NK-92 (cell line): Measurements from ENCODE around the gene TMEM141.
"Not testable (repeated sequence)": the region's sequence is repeated elsewhere in the genome, so short reads cannot be mapped to it uniquely, and the experiment has no call there.

ENCODE experiments used
- DNase-seq: peaks from one replicate; lab custom pipeline; 2025; ENCODE audit not compliant: unreplicated experiment; lab: John Stamatoyannopoulos, UW

The TMEM141 gene

DNA sequence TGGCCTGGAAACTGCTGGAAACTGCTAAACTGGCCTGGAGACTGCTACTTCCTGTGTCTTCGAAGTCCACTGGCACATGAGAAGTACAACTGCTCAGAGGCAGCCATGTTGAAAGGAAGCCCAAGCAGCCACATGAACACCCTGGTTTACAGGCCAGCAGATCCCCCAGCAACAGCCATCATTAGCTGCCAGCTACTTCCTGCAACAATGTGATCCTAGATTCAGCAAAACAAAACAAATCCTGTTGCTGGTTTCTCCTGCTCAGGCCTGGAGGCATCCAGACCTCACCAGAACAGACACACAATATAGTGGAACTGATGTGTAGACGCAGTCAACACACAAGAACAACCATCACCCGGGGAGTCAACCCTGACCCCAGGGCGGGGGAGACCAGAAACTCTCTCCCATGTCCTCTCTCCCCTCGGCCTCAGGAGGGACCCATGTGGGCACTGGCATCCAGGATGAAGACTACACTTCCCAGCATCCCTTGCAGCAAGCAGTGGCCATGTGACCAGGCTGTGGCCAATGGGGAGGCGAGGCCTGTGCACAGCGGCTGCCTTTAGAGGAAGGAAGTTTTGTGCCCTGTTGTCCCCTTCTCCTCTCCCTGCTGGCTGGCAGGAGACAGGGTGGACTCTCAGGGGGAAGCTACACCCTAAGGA, 17.6 kb upstream of the TMEM141 start:
- no peak for DNase-seq

- DNase-seq, result no peak
Measured at GRCh38 chr9:136774416-136775045, 16.6 kb upstream of the TMEM141 start.

DNA sequence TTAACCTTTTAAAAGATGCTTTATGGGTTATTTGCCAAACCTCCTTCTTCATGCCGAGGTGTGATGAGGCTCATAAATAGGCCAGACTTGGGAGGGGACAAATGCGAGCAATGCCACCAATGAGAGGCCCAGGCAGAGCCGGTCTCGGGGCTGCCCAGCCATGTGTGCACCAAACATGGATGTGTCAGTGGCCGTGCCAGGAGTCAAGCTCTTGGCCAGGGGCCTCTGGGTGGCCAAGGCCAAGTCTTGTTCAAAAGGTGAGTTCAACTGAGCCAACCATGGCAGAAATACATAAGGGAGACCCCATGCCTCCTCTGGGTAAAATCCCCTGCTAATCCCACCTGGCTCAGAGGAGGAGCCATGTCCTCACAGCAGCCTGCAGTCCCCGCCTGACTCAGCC, 16.0 kb upstream of the TMEM141 start:
- DNase-seq, result no peak

DNA sequence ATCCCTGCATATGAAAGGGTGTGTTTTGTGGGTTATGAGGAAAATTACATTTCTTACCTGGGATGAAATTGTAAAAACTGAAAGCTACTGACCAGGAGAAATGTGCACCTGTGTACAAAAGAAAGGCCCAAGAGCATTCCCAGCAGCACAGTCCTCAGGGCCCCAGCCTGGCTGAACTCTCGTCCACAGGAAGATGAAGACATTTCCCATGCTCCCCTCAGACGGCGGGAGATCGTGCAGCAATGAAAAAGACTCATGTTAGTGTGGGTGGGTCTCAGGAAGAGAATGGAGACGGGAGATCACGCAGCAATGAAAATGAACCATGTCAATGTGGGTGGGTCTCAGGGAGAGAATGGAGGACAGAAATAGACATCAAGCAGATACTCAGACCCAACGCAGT, 14.2 kb upstream of the TMEM141 start:
- no peak for DNase-seq

DNA sequence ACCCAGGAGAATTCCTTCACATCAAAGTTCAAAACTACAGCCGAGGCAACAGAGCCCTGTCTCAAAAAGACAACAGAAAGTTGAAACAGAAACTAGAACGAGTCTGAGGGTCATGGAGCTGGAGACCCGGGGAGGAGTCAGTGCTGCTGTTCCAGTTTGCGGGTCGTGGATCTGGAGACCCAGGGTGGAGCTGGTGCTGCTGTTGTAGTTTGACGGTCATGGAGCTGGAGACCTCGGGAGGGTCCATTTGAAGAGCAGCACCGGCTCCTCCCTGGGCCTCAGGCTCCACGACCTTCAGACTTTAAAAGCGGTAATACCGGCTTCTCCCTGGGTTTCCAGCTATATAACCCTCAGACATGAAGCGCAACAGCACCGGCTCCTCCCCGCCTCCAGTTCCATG, 13.8 kb upstream of the TMEM141 start:
- no peak for DNase-seq

DNA sequence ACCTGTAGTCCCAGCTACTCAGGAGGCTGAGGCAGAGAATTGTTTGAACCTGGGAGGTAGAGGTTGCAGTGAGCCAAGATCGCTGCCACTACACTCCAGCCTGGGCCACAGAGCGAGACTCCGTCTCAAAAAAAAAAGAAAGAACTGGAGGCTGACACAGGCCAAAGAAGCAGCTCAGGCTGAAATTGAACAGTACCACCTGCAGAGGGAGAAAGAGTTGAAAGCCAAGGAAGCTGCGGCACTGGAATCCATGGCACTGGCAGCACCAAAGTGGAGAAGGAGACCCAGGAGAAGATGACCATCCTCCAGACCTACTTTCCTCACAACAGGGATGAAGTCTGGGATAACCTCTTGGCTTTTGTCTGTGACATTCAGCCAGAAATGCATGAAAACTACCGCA, 11.3 kb upstream of the TMEM141 start:
- DNase-seq, result no peak

DNA sequence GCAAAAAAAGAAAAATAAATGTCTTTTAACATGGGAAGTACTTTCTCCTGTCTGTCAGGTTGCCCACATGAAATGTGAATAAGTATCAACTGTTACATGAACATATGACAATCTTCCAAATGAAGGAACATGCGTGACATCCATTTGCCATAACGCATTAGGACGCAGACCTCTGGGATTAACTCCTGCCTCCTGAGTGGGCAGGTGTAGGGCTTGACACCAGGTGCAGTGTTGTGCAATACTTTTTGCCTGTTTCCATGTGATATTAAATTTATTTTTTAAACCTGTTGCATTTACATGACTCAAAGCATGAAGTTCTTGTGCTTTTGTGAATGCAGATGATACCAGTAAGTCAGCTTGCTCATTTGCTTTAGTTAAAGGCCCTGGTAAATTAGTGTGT, 8.7 kb upstream of the TMEM141 start:
- DNase-seq, result no peak

- no peak for DNase-seq
Measured at GRCh38 chr9:136784249-136784996, 6.7 kb upstream of the TMEM141 start.

GRCh38 chr9:136784997-136785361, 6.2 kb upstream of the TMEM141 start:
- DNase-seq, result no peak

- not testable (repeated sequence) for DNase-seq
Measured at GRCh38 chr9:136785565-136786355, 5.4 kb upstream of the TMEM141 start.

GRCh38 chr9:136786451-136786850, 4.7 kb upstream of the TMEM141 start:
- DNase-seq, result no peak

- not testable (repeated sequence) for DNase-seq
Measured at GRCh38 chr9:136786983-136787382, 4.2 kb upstream of the TMEM141 start.

DNA sequence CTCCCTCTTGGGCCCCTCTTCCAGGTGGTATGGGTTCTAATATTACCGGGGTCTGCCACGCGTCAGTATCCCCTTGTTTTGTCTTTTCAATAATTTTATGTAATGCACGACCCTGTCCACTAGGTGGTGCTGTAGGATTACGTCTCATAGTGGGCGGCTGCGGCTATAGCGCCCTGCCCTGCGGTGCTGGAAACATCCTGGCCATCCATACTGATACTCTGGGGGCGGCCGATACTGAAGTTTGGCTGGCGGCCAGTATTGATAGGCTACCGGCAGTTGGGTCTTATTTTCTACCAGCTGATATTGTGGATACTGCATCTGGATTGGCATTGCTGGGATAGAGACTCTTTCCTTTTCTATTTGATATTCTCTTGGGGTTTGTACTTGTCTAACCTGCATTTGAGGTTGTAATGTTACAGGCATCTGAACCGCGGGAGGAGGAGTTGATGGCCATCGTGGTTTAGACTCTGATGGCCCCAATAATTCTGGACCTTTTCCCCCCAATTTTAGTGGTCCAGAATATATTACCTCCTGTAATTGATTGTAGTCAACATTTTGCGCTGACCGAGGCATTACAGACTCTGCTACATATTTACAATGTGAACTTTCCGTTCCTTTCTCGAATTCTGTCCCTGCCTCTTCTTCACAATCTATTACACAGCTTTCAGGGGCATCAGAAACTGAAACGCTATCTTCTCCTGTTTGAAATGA, 3.3 kb upstream of the TMEM141 start:
- no peak for DNase-seq

DNA sequence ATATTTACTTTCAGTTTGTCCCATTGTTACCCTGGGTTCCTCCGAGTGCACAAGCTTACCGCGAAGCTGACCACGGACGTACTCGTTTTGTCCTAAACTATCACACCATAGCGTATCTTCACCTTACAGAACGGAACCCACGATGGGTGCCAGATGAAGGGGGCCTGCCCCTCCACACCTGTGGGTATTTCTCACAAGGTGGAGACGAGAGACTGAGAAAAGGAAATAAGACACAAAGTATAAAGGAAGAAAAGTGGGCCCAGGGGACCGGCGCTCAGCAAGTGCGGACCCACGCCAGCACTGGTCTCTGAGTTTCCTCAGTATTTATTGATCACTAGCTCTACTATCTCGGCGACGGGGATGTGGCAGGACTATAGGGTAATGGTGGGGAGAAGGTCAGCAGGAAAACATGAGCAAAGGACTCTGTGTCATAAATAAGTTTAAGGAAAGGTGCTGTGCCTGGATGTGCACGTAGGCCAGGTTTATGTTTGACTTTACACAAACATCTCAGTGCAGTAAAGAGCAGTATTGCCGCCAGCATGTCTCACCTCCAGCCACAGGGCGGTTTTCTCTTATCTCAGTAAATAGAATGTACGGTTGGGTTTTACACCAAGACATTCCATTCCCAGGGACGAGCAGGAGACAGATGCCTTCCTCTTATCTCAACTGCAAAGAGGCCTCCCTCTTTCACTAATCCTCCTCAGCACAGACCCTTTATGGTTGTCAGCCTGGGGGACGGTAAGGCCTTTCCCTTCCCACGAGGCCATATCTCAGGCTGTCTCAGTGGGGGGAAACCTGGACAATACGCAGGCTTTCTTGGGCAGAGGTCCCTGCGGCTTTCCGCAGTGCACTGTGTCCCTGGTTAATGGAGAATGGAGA, 2.3 kb upstream of the TMEM141 start:
- not testable (repeated sequence) for DNase-seq

GRCh38 chr9:136789523-136789937, 1.6 kb upstream of the TMEM141 start:
- no peak for DNase-seq

- DNase-seq, result no peak
Measured at GRCh38 chr9:136791516-136792276, 552 bp downstream of the TMEM141 start.

GRCh38 chr9:136792321-136793085, 1.4 kb downstream of the TMEM141 start:
- DNase-seq, result no peak
